Measurements from ENCODE around the gene REV1.

- TF ChIP-seq, protein P1, sequence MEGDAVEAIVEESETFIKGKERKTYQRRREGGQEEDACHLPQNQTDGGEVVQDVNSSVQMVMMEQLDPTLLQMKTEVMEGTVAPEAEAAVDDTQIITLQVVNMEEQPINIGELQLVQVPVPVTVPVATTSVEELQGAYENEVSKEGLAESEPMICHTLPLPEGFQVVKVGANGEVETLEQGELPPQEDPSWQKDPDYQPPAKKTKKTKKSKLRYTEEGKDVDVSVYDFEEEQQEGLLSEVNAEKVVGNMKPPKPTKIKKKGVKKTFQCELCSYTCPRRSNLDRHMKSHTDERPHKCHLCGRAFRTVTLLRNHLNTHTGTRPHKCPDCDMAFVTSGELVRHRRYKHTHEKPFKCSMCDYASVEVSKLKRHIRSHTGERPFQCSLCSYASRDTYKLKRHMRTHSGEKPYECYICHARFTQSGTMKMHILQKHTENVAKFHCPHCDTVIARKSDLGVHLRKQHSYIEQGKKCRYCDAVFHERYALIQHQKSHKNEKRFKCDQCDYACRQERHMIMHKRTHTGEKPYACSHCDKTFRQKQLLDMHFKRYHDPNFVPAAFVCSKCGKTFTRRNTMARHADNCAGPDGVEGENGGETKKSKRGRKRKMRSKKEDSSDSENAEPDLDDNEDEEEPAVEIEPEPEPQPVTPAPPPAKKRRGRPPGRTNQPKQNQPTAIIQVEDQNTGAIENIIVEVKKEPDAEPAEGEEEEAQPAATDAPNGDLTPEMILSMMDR (IDR thresholded peaks at IDR 0.05; ENCODE audit: low read depth, low read length), result no peak
- no peak for TF ChIP-seq EZH2phosphoT487 (IDR thresholded peaks at IDR 0.05; ENCODE audit: low read depth)
Measured at GRCh38 chr2:99377879-99378278, 111.9 kb downstream of the REV1 start.
